GM18511 (cell line): Measurements from ENCODE around the gene RUNX3.
"Not testable (repeated sequence)": the region's sequence is repeated elsewhere in the genome, so short reads cannot be mapped to it uniquely, and the experiment has no call there.

Experiments used
- ATAC-seq: cut with Tn5 transposase; IDR thresholded peaks from one replicate; pipeline ENCODE4 v1.9.1; 2021; ENCODE audit warnings: mild to moderate bottlenecking, moderate library complexity; ENCODE audit not compliant: unreplicated experiment

RUNX3 gene

GRCh38 chr1:24903011-24903461, 27.0 kb downstream of the RUNX3 start:
- ATAC-seq = no peak

- ATAC-seq = no peak
Observed at GRCh38 chr1:24902471-24902891, 27.6 kb downstream of the RUNX3 start.

DNA sequence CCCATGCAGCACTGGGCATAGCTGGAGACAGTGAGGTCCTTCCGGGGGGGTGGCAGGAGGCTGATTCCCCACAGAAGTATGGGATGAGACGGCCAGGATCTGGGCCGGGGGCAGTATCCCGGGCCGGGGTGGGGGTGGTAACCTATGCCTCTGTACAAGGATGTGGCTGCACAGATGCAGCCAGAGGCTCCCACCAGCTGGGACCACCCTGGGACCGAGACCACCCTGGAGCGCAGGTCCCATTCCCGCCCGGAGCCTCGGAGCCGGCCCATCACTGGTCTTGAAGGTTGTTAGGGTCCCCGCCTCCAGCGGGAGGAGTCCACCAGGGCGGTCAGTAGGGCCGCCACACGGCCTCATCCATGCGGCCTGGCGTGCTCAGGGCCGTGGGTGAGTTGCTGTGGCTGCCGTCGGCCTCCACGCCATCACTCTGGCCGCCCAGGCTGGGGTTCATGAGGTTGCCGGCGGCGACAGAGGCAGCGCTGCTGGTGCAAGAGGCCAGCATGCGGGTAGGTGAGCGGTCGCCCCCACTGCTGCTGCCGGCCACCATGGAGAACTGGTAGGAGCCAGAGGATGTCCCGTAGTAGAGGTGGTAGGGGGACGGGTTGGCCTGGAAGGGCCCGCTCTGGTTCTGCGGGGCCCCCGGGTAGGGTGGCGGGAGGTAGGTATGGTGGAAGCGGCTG, 28.1 kb downstream of the RUNX3 start:
- ATAC-seq = no peak

- ATAC-seq = no peak
Observed at GRCh38 chr1:24900985-24901781, 28.9 kb downstream of the RUNX3 start.

DNA sequence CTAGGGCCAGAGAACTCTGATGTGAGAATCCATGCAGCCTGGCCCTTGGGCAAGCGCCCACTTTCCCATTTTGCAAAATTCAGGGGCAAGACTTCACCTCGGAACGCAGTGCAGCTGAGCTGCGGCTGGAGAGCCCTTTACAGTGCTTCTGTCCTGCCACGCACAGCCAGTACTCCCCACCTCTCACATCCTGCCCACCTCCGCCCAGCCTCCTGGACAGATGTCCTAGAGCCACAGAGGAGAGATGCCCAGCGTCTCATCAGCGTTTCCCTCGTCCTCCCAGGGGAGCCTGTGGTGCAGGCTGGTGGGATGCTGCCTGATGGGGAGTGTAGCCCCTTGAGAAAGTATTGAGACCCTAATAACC, 29.6 kb downstream of the RUNX3 start:
- no peak for ATAC-seq

DNA sequence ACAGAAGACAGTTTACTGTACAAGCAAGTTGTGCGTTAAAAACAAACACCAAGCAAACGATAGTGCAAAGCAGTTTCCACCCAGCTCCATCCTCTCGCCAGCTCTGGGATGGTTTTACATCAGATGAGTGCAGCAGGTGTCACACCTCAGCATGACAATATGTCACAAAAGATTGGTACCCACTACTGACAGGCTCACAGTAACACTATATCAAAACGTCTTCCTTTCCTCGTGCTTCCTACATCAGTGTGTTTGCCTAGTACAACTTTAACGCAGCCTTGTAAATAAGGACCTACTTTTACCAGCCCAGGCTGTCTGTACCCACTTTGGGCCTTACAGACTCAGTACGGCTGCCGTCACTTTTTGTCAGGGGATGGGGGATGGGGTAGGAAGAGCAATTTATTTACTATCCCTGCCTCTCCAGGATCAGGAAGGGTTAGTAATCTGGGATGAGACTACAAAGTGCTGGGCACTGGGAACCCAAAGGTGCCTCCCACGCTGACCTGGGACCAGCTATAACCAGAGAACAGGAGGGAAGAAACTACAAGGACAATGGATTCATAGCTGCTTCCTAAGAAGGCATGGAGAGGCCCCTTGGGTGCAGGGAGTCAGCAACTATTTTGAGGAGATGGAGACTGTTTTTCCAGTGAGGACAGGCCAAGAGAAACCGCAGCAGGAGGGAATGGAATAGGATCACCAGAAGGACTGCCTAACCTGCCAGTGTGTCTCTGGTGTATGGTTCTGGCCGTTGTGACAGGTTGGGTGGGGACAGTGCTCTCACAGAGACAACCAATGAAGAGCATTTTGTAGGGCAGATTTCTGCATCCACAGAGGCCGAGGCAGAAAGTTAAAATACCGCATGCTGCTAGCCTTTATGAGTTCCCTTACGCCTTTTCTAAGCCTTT, 30.2 kb downstream of the RUNX3 start:
- ATAC-seq = no peak

GRCh38 chr1:24898909-24899439, 31.1 kb downstream of the RUNX3 start:
- no peak for ATAC-seq

- ATAC-seq = no peak
Observed at GRCh38 chr1:24898152-24898908, 31.7 kb downstream of the RUNX3 start.

DNA sequence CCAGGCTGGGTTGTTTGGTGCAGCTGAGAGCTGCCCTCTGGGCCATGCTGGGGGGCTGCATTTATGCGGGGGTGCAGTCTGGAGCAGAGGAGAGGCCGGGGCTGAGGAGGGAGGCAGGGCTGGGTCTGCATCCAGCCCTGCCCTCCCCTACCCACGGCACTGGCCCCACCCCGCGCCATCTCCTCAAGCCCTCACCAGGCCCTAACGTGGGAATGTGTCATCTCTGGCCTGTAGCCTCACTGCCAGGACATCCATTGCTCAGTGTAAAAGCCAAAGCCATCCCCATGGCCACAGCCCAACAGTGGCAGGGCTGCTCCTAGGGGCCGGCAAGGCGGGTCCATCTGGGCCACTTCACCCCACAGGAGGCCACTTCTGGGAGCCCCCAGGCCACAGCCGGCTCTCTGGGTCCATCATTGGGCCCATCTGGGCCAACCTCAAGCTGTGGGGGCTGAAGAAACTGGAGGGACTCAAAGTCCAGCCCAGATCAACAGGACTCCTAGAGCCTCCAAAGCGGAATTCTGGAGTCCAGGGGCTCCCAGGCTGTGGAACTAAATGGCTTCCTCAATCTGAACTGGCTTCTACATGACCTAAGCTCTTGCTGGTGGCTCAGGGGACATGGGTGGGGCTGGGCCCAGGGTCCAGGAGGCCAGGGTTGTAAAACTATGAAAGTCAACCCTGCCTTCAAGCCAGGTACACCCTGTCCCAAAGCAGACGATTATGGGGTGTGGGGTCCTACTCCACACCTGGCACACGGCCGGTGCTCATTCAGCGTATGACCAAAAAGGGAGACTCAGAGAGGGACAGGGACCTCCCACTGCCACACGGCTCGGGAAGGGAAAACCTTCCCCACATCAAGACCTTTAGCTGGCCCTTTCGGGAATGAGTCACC, 32.6 kb downstream of the RUNX3 start:
- ATAC-seq = no peak

DNA sequence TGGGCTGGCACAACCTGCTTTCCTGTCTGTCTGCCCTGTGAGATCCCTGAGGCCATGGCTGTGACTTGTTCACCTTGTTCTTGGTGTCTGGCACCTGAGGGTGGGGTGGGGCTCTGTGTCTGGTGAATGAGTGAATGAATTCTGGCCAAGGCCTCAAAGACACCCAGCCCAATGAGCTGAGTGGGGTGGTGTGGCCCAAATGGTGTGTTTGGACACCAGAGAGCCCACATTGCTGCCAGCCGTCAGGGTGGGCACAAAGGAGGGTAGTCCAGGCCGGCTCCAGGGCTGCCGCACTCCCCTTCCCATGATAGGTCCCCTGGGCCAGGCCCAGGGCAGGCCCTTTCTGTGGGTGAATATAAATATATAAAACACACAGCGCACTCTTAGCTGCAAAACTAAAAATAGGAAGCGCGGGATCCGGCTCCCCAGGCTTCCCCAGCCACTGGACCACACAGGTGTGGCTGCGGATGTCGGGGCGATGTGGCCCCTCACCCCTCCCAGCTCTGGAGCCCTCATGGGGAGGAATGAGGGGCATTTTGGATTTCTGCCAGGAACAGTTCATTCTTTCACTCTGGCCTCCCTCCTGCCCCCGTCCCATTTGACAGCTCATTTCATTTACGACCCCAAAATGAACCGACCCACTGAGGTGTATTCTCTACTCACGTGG, 33.3 kb downstream of the RUNX3 start:
- ATAC-seq = no peak

GRCh38 chr1:24896176-24896575, 33.9 kb downstream of the RUNX3 start:
- no peak for ATAC-seq

- ATAC-seq = no peak
Observed at GRCh38 chr1:24895511-24895910, 34.6 kb downstream of the RUNX3 start.

DNA sequence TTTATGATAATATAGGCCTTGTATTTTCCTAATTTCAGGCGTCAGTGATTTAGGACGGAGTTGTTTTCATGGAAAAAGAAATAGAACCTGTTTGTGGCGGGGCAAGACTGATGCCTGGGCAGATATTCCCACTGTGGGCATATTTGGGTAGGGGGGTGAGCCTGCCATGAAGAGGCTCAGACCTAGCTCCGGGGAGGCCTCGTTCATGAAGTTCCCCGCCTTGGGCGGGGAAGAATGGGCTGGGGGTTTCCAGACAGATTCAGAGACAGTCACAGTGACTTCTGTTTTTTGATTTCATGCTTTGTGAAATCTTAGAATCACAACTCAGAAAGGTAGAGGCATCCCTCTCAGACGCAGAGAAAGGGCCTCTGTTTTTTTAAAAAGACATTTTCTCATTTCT, 36.1 kb downstream of the RUNX3 start:
- ATAC-seq = no peak

DNA sequence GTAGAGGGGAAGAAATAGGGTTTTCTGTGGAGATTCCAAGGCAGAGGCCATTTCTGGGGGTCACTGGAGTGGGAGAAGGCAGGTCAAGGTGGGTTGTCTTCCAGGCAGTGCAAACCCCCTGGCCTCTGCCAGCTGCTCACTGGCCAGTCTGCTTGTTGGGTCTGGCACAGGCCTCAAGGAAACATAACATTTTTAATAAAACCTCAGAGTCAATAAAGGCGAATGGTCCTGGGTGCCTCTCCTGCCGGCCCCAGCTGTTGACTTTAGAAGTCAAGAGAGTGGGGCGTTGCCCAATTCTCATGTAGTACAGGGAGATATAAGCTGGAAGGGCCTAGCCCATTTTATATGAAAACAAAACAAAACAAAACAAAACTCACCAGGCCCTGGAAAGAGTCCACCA, 36.6 kb downstream of the RUNX3 start:
- ATAC-seq = no peak

- no peak for ATAC-seq
Observed at GRCh38 chr1:24892188-24893153, 37.6 kb downstream of the RUNX3 start.

- ATAC-seq = not testable (repeated sequence)
Observed at GRCh38 chr1:24891367-24891766, 38.7 kb downstream of the RUNX3 start.

GRCh38 chr1:24890887-24891286, 39.2 kb downstream of the RUNX3 start:
- ATAC-seq = no peak
